Activated naive CD4-positive, alpha-beta T cell treated with anti-CD3 and anti-CD28 coated beads for 36 hours (primary cell): ENCODE data around the gene PDLIM5. TPM values are rescaled to one million over a fixed set of nuclear protein-coding genes. Genes with fewer than 3 reads are reported as not detected.

Experiments
- CTCF ChIA-PET: fragments of 350-600 bp; sonication (Branson Sonifier 250); formaldehyde crosslinking; loops from one replicate; lab custom pipeline; 2021; ENCODE audit warnings: antibody characterized with exemption; lab: Charles Lee
- DNase-seq: peaks from one replicate; pipeline ENCODE4 v3.0.0-alpha.2; 2020
- H3K27ac Mint-ChIP-seq: one replicate; pipeline ENCODE4 v1.8.0; 2021; ENCODE audit warnings: mild to moderate bottlenecking, mixed read lengths
- H3K27me3 Mint-ChIP-seq: one replicate; pipeline ENCODE4 v1.8.0; 2021; ENCODE audit warnings: low read depth, mixed read lengths
- H3K36me3 Mint-ChIP-seq: one replicate; pipeline ENCODE4 v1.8.0; 2021; ENCODE audit warnings: low read depth, mixed read lengths
- H3K4me1 Mint-ChIP-seq: one replicate; pipeline ENCODE4 v1.8.0; 2021; ENCODE audit warnings: low read depth, mixed read lengths
- H3K4me3 Mint-ChIP-seq: one replicate; pipeline ENCODE4 v1.8.0; 2021; ENCODE audit warnings: mild to moderate bottlenecking, moderate library complexity, mixed read lengths
- H3K9me3 Mint-ChIP-seq: one replicate; pipeline ENCODE4 v1.8.0; 2021; ENCODE audit warnings: mixed read lengths
- intact Hi-C: fragments of 100-400 bp; cut with micrococcal nuclease; formaldehyde crosslinking; loops from one replicate; pipeline ENCODE4 v1.15.1; 2023
- total RNA-seq, 2 experiments: library from RNA; stranded (reverse); gene quantifications; one replicate each; pipeline ENCODE4 v1.2.3, GENCODE V29; 2021

PDLIM5 gene
- total RNA-seq, 2 experiments from 2014 or later: 19.0 to 22.2 TPM

- CTCF ChIA-PET: no interaction called here
- H3K36me3 Mint-ChIP-seq: no peaks in the 10 kb centered on the region
- no peak overlapping the region for H3K27ac Mint-ChIP-seq
- H3K27me3 Mint-ChIP-seq: peaks cover 17% of the 10 kb centered on the region
- no peaks in the 10 kb centered on the region for H3K4me1 Mint-ChIP-seq
- DNase-seq: no peak
- no peaks in the 10 kb centered on the region for H3K9me3 Mint-ChIP-seq
- intact Hi-C loops: no loop called here
- H3K4me3 Mint-ChIP-seq: no peak overlapping the region
These were observed 39.1 kb upstream of the PDLIM5 start for GRCh38 chr4:94412658-94413038.

- no peak overlapping the region for H3K4me3 Mint-ChIP-seq
These were observed 38.5 kb upstream of the PDLIM5 start for GRCh38 chr4:94413085-94413840.

DNA sequence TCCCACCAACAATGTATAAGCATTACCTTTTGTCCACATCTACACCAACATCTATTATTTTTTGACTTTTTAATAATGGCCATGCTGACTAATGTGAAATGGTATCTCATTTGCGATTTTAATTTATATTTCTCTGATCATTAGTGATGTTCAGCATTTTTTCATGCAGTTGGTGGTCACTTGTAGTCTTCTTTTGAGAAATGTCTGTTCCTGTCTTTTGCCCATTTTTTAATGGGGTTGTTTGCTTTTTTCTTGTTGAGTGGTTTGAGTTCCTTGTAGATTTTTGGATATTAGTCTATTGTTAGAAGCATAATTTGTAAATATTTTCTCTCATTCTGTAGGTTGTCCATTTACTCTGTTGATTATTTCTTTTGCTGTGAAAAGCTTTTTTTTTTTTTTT lies 36.8 kb upstream of the PDLIM5 start:
- CTCF ChIA-PET: no interaction called here
- DNase-seq: no peak
- intact Hi-C loops: no loop called here
- Mint-ChIP-seq H3K9me3 (no peaks in the 10 kb centered on the region), H3K4me3 (no peak overlapping the region), H3K27me3 (peaks cover 19% of the 10 kb centered on the region), H3K27ac (no peak overlapping the region), H3K36me3 (no peaks in the 10 kb centered on the region), H3K4me1 (no peaks in the 10 kb centered on the region)

More at GRCh38 chr4:94413085-94413840, 38.5 kb upstream of the PDLIM5 start:
- intact Hi-C loops: no loop called here
- CTCF ChIA-PET: no interaction called here
- Mint-ChIP-seq H3K27me3 (peaks cover 17% of the 10 kb centered on the region), H3K4me1 (no peaks in the 10 kb centered on the region), H3K27ac (no peak overlapping the region), H3K9me3 (no peaks in the 10 kb centered on the region), H3K36me3 (no peaks in the 10 kb centered on the region)
- DNase-seq: no peak

GRCh38 chr4:94415448-94415847 lies 36.3 kb upstream of the PDLIM5 start:
- H3K27me3 Mint-ChIP-seq: peaks cover 19% of the 10 kb centered on the region
- no peaks in the 10 kb centered on the region for H3K4me1 Mint-ChIP-seq
- intact Hi-C loops: no loop called here
- H3K9me3 Mint-ChIP-seq: no peaks in the 10 kb centered on the region
- H3K4me3 Mint-ChIP-seq: no peak overlapping the region
- DNase-seq: no peak
- CTCF ChIA-PET: no interaction called here
- no peak overlapping the region for H3K27ac Mint-ChIP-seq
- no peaks in the 10 kb centered on the region for H3K36me3 Mint-ChIP-seq

GRCh38 chr4:94416335-94416734 lies 35.4 kb upstream of the PDLIM5 start:
- CTCF ChIA-PET: no interaction called here
- no peaks in the 10 kb centered on the region for H3K9me3 Mint-ChIP-seq
- H3K27ac Mint-ChIP-seq: no peak overlapping the region
- H3K4me3 Mint-ChIP-seq: no peak overlapping the region
- peaks cover 19% of the 10 kb centered on the region for H3K27me3 Mint-ChIP-seq
- H3K4me1 Mint-ChIP-seq: no peaks in the 10 kb centered on the region
- intact Hi-C loops: no loop called here
- H3K36me3 Mint-ChIP-seq: no peaks in the 10 kb centered on the region
- no peak for DNase-seq

GRCh38 chr4:94416981-94417380 lies 34.8 kb upstream of the PDLIM5 start:
- H3K4me3 Mint-ChIP-seq: no peak overlapping the region
- CTCF ChIA-PET: no interaction called here
- no peaks in the 10 kb centered on the region for H3K4me1 Mint-ChIP-seq
- intact Hi-C loops: no loop called here
- H3K36me3 Mint-ChIP-seq: no peaks in the 10 kb centered on the region
- no peak overlapping the region for H3K27ac Mint-ChIP-seq
- no peak for DNase-seq
- H3K27me3 Mint-ChIP-seq: peaks cover 19% of the 10 kb centered on the region
- H3K9me3 Mint-ChIP-seq: no peaks in the 10 kb centered on the region

- H3K9me3 Mint-ChIP-seq: peaks cover 3% of the 10 kb centered on the region
- H3K27ac Mint-ChIP-seq: no peak overlapping the region
- intact Hi-C loops: no loop called here
- H3K27me3 Mint-ChIP-seq: peaks cover 23% of the 10 kb centered on the region
- no peaks in the 10 kb centered on the region for H3K36me3 Mint-ChIP-seq
- CTCF ChIA-PET: no interaction called here
- DNase-seq: no peak
- no peak overlapping the region for H3K4me3 Mint-ChIP-seq
- H3K4me1 Mint-ChIP-seq: no peaks in the 10 kb centered on the region
These were observed 32.2 kb upstream of the PDLIM5 start for GRCh38 chr4:94419549-94419948.

GRCh38 chr4:94419956-94420355 lies 31.8 kb upstream of the PDLIM5 start:
- Mint-ChIP-seq H3K27me3 (peaks cover 22% of the 10 kb centered on the region), H3K36me3 (no peaks in the 10 kb centered on the region), H3K9me3 (peaks cover 7% of the 10 kb centered on the region), H3K4me1 (no peaks in the 10 kb centered on the region), H3K4me3 (no peak overlapping the region), H3K27ac (no peak overlapping the region)
- DNase-seq: no peak
- CTCF ChIA-PET: no interaction called here
- intact Hi-C loops: no loop called here

DNA sequence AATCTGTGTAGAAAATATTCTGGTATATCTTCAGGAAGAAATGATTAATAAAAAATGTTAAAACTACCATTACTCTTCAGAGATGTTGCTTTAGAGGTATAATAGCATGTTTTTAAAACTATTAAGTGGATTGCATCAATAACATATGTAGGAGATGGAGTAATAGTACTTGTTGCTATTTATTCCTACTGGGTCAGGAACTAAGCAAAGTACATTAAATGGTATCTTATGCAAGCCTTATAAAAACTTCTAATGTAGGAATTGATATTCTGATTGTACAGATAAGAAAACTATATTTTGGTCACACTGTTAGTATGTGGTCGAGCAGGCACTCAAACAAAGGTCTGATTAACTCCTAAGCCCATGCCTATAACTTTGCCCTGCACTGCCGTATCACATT lies 31.4 kb upstream of the PDLIM5 start:
- intact Hi-C loops: no loop called here

GRCh38 chr4:94426783-94427182 lies 25.0 kb upstream of the PDLIM5 start:
- peaks cover 26% of the 10 kb centered on the region for H3K9me3 Mint-ChIP-seq
- no peak overlapping the region for H3K4me3 Mint-ChIP-seq
- no peak overlapping the region for H3K27ac Mint-ChIP-seq
- H3K27me3 Mint-ChIP-seq: peaks cover 6% of the 10 kb centered on the region
- no peaks in the 10 kb centered on the region for H3K4me1 Mint-ChIP-seq
- CTCF ChIA-PET: no interaction called here
- no peak for DNase-seq
- intact Hi-C loops: no loop called here
- H3K36me3 Mint-ChIP-seq: peaks cover 2% of the 10 kb centered on the region

More for the DNA sequence above, 31.4 kb upstream of the PDLIM5 start:
- Mint-ChIP-seq H3K27me3 (peaks cover 20% of the 10 kb centered on the region), H3K36me3 (no peaks in the 10 kb centered on the region), H3K27ac (no peak overlapping the region), H3K4me3 (no peak overlapping the region), H3K9me3 (peaks cover 8% of the 10 kb centered on the region), H3K4me1 (no peaks in the 10 kb centered on the region)
- DNase-seq: no peak
- CTCF ChIA-PET: interaction anchor here (0.6 kb wide), 1 partner anchor 8 kb away, joined by 5 read pairs; no protein-coding TSS in a partner anchor

GRCh38 chr4:94428884-94429283 lies 22.9 kb upstream of the PDLIM5 start:
- CTCF ChIA-PET: interaction anchor here (0.6 to 1.6 kb wide), 3 partner anchors 8 to 32 kb away, joined by 4 to 10 read pairs (median 5); no protein-coding TSS in a partner anchor
- DNase-seq: no peak
- Mint-ChIP-seq H3K27me3 (peaks cover 2% of the 10 kb centered on the region), H3K9me3 (peaks cover 25% of the 10 kb centered on the region), H3K4me3 (no peak overlapping the region), H3K36me3 (peaks cover 2% of the 10 kb centered on the region), H3K27ac (no peak overlapping the region), H3K4me1 (no peaks in the 10 kb centered on the region)
- intact Hi-C loops: no loop called here

DNA sequence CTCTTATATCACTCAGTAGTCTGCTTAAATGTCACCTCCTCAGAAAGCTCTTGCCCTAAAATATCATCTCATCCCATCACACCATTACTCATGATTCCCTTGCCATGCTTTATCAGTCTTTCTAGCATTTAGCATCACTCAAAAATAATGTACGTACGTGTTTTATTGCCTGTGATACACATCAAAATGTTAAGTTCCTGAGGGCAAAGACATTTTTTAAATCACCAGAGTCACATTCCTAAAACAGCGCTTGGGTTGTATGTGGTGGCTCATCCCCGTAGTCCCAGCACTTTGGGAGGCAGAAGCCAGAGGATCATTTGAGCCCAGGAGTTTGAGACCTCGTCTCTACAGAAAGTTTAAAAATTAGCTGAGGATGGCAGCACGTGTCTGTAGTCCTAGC lies 21.3 kb upstream of the PDLIM5 start:
- H3K27ac Mint-ChIP-seq: no peak overlapping the region
- no peaks in the 10 kb centered on the region for H3K4me1 Mint-ChIP-seq
- no peak for DNase-seq
- H3K36me3 Mint-ChIP-seq: peaks cover 2% of the 10 kb centered on the region
- H3K9me3 Mint-ChIP-seq: peaks cover 18% of the 10 kb centered on the region
- intact Hi-C loops: no loop called here
- CTCF ChIA-PET: interaction anchor here (0.5 to 0.7 kb wide), 2 partner anchors 91 to 401 kb away, joined by 3 read pairs; no protein-coding TSS in a partner anchor
- no peak overlapping the region for H3K4me3 Mint-ChIP-seq
- peaks cover 2% of the 10 kb centered on the region for H3K27me3 Mint-ChIP-seq

DNA sequence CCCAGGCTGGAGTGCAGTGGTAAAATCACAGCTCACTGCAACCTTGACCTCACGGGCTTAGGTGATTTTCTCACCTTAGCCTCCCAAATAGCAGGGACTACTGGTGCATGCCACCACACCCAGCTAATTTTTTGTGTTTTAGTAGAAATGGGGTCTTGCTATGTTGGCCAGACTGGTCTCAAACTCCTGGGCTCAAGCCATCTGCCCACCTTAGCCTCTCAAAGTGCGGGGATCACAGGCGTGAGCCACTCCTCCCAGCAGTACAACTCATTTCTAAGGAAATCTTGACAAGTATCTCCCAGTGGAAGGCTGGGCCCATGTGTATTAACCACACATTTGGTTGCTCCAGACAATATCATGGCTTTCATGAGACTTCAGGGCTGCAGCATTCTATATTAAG lies 20.4 kb upstream of the PDLIM5 start:
- Mint-ChIP-seq H3K27me3 (peaks cover 2% of the 10 kb centered on the region), H3K4me1 (no peaks in the 10 kb centered on the region), H3K9me3 (peaks cover 11% of the 10 kb centered on the region), H3K36me3 (no peaks in the 10 kb centered on the region), H3K4me3 (no peak overlapping the region), H3K27ac (no peak overlapping the region)
- CTCF ChIA-PET: no interaction called here
- no peak for DNase-seq
- intact Hi-C loops: no loop called here
